ENCODE data around the gene CNGB1.
"Not testable (repeated sequence)": the region's sequence is repeated elsewhere in the genome, so short reads cannot be mapped to it uniquely, and the experiment has no call there.

The CNGB1 gene

DNA sequence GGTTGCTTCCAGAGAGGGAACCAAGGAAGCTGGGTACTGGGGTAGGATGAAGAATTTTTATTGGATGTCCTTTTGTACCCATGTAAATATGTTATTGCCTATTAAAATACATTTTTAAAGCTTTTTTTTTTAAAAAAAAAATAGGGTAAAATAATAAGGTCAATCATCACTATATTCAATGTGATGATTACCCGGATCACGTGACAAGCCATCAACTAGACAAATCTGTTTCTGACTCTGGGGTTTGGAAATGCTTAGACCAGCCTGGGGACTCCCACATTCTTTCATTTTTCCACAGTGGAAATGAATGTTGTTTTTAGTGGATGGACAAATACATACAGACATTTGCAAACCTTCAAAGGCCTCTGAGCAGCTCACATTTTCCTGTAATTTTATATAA lies 88.7 kb downstream of the CNGB1 start:
- no peak for DNase-seq

DNA sequence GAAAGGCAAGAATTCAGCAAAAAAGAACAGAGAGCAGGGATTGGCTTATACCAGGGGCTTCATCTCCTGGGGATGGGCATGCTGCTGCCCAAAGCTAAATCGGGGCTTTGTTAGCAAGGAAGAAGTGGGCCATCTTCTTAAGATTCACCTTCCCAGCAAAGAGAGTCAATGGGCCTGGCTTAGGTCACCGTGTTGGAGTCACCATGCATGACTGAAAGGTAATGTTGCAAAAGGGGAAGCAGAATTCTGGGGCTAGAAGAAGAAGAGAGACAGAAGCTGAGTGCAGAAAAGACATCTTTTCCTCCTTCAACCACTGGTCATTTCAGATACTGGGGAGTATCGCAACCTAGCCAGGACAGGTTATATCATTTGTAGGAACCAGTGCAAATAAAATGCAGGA lies 92.3 kb downstream of the CNGB1 start:
- DNase-seq, result no peak

DNA sequence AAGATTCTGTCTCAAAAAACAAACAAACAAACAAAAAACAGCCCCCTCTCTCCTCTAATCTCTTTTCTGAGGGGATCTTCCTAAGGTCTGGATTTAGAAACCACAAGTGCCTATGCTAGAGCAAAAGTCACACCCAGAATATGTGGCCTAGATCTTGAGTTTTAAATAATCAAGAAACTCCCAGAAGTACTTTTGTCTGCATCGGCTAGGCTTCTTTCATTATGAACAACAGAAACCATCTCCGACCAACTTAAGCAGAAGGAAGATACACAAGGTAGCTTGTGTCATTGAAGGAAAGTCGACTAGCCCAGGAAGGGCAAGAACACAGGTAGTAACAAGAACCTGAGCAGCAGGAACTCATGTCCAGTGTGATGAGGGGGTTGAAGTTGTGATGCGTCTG lies 94.7 kb downstream of the CNGB1 start:
- no peak for DNase-seq

DNA sequence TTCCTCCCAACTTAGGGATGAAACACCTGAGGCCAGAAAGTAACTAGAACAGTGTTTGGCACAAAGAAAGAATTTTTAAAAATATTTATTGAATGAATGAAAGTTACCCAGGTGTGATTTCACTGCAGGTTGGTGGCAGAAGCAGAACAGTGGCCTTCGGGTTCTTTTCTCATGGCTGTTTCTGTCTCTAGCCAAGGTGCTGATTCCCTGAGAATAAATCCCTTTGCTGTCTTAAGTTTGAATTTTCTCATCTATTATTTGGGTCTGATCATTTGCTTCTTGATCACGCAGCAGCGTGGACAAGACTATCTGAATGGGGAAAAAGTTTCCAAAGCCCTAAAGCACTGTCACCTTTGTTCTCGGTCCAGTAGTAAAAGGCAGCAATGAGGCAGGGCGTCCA lies 95.6 kb downstream of the CNGB1 start:
- DNase-seq, result no peak

DNA sequence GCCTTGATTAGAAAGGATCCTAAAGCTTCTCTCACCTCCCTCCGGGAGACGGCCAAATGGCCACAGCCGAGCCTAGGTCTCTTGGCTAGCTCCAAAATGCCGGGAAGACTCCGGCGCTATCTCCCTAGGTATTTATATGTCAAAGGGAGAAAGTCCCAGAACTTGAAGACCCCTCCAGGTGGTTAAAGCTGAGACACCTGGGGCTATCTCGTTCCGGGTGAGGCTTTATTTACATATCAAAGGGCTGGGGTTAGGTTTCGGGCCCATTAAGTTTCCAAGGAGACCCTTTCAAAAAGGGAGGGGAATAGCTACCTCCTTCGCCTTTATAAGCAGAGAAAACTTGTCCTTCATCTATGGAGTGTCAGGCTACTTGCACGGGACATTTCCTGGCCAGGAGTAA lies 97.7 kb downstream of the CNGB1 start:
- DNase-seq, result no peak

- DNase-seq, result not testable (repeated sequence)
These were observed 98.2 kb downstream of the CNGB1 start for GRCh38 chr16:57872764-57873163.

DNA sequence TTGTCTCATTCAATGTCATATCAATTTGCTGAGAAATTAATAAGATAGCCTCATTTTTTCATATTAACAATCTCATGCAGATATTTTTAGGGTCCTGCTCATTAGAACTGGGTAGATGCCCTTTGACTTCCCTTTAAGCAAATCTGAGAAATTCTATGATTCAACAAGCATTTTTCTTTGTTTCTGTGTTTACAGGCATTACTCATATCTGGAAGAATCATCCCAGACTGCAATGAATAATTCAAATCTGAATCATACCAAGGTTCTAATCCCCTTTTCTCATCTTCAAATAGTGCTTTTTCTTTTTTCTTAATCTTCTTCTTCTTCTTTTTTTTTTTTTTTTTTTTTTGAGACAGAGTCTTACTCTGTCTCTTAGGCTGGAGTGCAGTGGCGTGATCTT lies 99.5 kb downstream of the CNGB1 start:
- DNase-seq, result no peak

- DNase-seq, result no peak
These were observed 100.0 kb downstream of the CNGB1 start for GRCh38 chr16:57870753-57871454.

DNA sequence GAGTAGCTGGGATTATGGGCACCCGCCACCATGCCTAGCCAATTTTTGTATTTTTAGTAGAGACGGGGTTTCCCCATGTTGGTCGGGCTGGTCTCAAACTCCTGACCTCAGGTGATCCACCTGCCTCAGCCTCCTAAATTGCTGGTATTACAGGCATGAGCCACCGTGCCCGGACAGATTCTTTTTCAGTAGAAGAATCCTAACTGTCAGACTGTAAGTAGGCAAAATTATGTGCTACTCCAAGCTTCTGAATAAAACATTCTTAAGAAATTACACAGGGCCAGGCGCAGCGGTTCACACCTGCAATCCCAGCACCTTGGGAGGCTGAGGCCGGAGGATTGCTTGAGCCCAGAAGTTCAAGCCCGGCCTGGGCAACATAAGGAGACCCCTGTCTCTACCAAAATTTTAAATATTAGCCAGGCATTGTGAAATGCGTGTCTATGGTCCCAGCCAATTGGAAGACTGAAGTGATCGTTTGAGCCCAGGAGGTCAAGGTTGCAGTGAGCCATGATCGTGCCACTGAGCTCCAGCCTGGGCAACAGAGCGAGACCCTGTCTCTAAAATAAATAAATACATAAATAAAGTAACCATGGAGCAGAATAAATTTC lies 101.9 kb downstream of the CNGB1 start:
- DNase-seq, result no peak

GRCh38 chr16:57867000-57867561 lies 103.8 kb downstream of the CNGB1 start:
- no peak for DNase-seq

DNA sequence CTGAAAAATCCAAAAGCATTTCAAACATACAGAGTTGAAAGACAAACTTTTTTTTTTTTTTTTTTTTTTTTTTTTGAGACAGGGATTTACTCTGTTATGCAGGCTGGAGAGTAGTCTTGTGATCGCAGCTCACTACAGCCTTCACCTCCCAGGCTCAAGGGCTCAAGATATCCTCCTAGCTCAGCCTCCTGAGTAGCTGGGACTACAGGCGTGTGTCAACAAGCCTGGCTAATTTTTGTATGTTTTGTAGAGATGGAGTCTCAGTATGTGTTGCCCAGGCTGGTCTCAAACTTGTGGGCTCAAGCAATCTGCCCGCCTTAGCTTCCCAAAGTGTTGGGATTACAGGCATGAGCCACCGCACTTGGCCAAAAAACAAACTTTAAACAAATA lies 104.4 kb downstream of the CNGB1 start:
- DNase-seq, result no peak

GRCh38 chr16:57865746-57866528 lies 105.0 kb downstream of the CNGB1 start:
- DNase-seq, result no peak

DNA sequence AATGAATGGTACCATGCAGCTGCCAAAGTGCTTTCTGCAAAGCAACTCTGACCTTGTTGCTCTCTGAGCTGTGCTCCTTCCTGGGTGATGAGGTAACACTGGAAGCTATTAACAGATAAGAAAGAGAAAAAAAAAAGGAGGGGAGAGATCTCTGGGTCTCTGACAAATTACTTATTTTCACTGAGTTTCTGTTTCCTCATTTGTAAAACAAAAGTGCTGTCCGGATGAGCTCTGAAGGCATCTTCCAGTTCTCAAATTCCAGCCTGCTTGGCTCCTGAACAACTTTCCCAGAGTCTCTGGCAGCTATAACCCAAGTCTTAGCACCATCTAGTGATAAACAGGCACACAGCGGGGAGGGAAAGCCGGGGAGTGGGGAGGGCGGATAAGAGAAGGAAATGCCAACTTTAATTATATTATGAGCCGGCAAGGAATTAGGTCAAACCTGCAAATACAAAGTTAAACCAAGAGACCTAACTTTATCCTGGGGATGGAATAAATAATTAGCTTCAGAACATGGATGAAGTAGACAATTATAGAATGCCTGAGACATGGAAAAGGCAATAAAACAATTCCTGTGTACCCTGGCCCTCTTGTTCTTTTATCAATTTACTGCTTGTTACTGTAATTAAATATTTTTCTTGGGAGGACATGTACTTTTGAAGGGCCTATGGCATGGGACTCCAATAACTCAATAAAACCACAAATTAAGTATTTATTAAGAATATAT lies 107.3 kb downstream of the CNGB1 start:
- DNase-seq, result no peak

DNA sequence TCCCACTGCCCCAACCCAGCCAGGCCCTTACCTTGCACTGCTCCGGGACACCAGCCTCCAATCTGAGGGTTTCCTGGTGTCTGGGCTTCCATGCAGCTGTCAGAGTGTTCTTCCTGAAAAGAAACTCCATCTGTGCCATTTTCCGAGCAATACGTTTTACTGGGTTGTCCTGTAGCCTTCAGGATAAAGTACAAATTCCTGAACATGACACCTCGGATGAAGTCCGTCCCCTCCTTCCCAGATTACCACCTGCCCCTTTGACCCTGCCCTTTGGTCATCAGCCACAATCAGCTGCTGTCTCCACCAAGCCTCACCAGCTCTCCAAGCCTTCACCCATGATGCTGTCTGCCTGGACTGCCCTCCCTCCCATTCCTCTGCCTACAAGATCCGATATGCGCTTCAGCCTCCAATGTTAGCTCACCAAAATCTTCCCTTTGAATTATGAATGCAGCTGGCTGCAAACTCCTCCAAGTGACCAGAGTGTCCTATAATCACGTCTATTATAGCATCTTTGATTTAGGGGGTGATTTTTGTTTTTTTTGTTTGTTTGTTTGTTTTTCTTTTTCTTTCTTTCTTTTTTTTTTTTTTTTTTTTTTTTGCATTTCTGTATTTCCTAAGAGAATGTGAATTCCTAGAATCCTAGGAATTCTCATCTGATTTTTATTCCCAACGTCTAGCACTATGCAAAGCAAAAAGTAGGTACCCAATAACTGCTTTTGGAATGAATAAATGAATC lies 108.1 kb downstream of the CNGB1 start:
- DNase-seq, result no peak

GRCh38 chr16:57859331-57859730 lies 111.6 kb downstream of the CNGB1 start:
- no peak for DNase-seq

DNA sequence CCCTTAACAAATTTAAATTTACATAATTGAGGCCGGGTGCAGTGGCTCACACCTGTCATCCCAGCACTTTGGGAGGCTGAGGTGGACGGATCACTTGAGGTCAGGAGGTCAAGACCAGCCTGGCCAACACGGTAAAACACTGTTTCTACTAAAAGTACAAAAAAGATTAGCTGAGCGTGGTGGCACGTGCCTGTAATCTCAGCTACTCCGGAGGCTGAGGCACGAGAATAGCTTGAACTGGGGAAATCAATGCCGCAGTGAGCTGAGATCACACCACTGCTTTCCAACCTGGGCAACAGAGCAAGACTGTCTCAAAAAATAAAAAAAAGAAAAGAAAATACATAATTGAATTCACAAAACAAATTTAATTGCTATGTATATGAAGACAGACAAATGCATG lies 112.3 kb downstream of the CNGB1 start:
- DNase-seq, result no peak

- not testable (repeated sequence) for DNase-seq
These were observed 112.9 kb downstream of the CNGB1 start for GRCh38 chr16:57857991-57858390.

DNA sequence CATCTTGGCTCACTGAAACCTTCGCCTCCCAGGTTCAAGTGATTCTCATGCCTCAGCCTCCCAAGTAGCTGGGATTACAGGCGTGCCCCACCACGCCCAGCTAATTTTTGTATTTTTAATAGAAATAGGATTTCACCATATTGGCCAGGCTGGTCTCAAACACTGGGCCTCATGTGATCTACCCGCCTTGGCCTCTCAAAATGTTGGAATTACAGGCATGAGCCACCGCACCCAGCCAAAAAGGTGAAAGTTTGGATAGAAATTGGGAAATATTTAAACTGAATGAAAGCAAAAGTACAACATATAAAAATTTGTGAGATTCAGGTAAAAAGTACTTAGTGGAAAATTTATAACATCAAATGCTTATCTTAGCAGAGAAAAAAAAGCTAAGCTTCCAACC lies 115.7 kb downstream of the CNGB1 start:
- no peak for DNase-seq

DNA sequence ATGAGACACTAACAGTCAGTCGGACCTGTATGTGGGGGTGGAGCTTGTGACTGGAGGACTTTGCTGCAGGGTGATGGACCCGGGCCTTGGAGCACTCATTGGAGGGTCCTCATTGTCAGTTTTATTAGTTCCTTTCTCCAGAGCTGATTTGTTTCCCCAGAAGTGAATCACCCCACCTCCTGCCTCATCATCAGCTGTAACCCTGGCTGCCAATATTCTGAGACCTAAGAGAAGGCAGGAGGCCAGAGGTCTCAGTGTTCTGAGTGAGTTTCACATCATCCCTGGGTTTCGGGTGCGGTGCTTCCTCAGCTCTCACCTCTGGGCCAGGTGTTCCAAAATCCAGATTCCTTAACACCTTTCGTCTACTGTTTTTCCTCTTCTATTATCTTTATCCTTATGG lies 118.7 kb downstream of the CNGB1 start:
- DNase-seq, result no peak

- DNase-seq, result no peak
These were observed 122.7 kb downstream of the CNGB1 start for GRCh38 chr16:57848181-57848580.

DNA sequence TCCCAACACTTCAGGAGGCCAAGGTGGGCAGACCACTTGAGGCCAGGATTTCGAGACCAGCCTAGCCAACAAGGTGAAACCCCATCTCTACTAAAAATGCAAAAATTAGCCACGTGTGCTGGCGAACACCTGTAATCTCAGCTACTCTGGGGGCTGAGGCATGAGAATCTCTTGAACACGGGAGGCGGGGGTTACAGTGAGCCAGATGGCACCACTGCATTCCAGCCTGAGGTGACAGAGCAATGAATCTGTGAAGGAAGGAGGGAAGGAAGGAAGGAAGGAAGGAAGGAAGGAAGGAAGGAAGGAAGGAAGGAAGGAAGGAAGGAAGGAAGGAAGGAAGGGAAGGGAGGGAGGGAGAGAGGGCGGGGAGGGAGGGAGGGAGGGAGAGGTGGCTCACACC lies 124.0 kb downstream of the CNGB1 start:
- DNase-seq, result not testable (repeated sequence)

- DNase-seq, result no peak
These were observed 124.7 kb downstream of the CNGB1 start for GRCh38 chr16:57846078-57846697.

Measured in stimulated activated CD4-positive, alpha-beta T cell treated with anti-CD3 and anti-CD28 coated beads, Interleukin-4, amount 100 ng/mL, for 24 hours (primary cell).